ENCODE measurements around the gene WDPCP. TPM values are rescaled to one million over a fixed set of nuclear protein-coding genes. Genes with fewer than 3 reads are reported as not detected.

Gene WDPCP
- total and polyA plus RNA-seq, 2 of the 13 experiments (the other 11 are each of a cell fraction or from before 2014, with no cell fraction given) = 2.9 to 5.2 TPM

- no peak overlapping the region for H3K4me3 ChIP-seq (replicated peaks in 1 of 3; ENCODE audit: insufficient read depth in 1 of 3, low read depth in 2 of 3, low read length in 3 of 3)
- CTCF ChIA-PET (ENCODE audit: low intra/inter-chr PET ratio, low total read pairs) = no interaction called here
- H3K27ac ChIP-seq (ENCODE audit: extremely low read length, insufficient read depth, low read length) = no peak overlapping the region
- intact Hi-C loops (cut with micrococcal nuclease; ENCODE audit: unreplicated experiment) (no loop called here), in situ Hi-C loops (cut with HindIII; ENCODE audit: extremely low pct_ligation_motif_present, low pct_unique_long_range_greater_than_20kb) (no loop called here)
- peaks cover 7% of the 10 kb centered on the region; the same call in 1 of the 2 replicates for H3K9me3 ChIP-seq (ENCODE audit: low read length)
- H3K27me3 ChIP-seq (ENCODE audit: control insufficient read depth in 1 of 2, insufficient read depth in 2 of 2, low read length in 2 of 2) = no peaks in the 10 kb centered on the region
- TF ChIP-seq YEATS4 (CRISPR knock-in tag; IDR thresholded peaks at IDR 0.05; ENCODE audit: borderline replicate concordance) = no peak
- no peak for TF ChIP-seq ZNF740 (CRISPR knock-in tag; IDR thresholded peaks at IDR 0.05)
- no peak for TF ChIP-seq ZNF256 (CRISPR knock-in tag; conservative IDR thresholded peaks at IDR 0.05)
- no peak for TF ChIP-seq MEIS2 (CRISPR knock-in tag; IDR thresholded peaks at IDR 0.05)
- no peak for TF ChIP-seq ZBTB7A (CRISPR knock-in tag; IDR thresholded peaks at IDR 0.05)
- no peak for TF ChIP-seq HIVEP1 (CRISPR knock-in tag; IDR thresholded peaks at IDR 0.05)
- TF ChIP-seq CBX2 (IDR thresholded peaks at IDR 0.05; ENCODE audit: low read depth, low read length) = no peak
- TF ChIP-seq CBX2 (CRISPR knock-in tag; IDR thresholded peaks at IDR 0.05; ENCODE audit: low read depth) = no peak
- no peak for TF ChIP-seq MYC (CRISPR knock-in tag; IDR thresholded peaks at IDR 0.05; ENCODE audit: borderline replicate concordance)
- no peak for TF ChIP-seq MYNN (CRISPR knock-in tag; IDR thresholded peaks at IDR 0.05; ENCODE audit: low read depth)
- no peak for TF ChIP-seq ZNF547 (CRISPR knock-in tag; IDR thresholded peaks at IDR 0.05)
- TF ChIP-seq ZFX (CRISPR knock-in tag; IDR thresholded peaks at IDR 0.05; ENCODE audit: low read depth) = no peak
- TF ChIP-seq ZNF335 (CRISPR knock-in tag; IDR thresholded peaks at IDR 0.05) = no peak
- no peak for TF ChIP-seq FOXA1 (IDR thresholded peaks at IDR 0.05)
- TF ChIP-seq FOXA1 (CRISPR knock-in tag; IDR thresholded peaks at IDR 0.05) = no peak
- TF ChIP-seq ARID5B (CRISPR knock-in tag; IDR thresholded peaks at IDR 0.05) = no peak
- H3K4me2 ChIP-seq (ENCODE audit: low read depth, low read length) = no peak overlapping the region
- no peak overlapping the region for H3K9ac ChIP-seq (ENCODE audit: insufficient read depth, low read depth, low read length)
- no peaks in the 10 kb centered on the region for H3K4me1 ChIP-seq (ENCODE audit: insufficient read depth, low read length)
- H4K20me1 ChIP-seq (ENCODE audit: insufficient read depth, low read length) = no peaks in the 10 kb centered on the region
- POLR2A ChIA-PET = no interaction called here
- FAIRE-seq (no peak), ATAC-seq (no peak), DNase-seq (ENCODE audit: low spot score) (no peak)
- H2AFZ ChIP-seq (ENCODE audit: low read length) = no peak overlapping the region
- BruUV-seq (replicated peaks) = no TSS peak
- no peaks in the 10 kb centered on the region for H3K79me2 ChIP-seq (ENCODE audit: insufficient read depth, low read length)
- no peaks in the 10 kb centered on the region for H3K36me3 ChIP-seq (replicated peaks in 1 of 2; ENCODE audit: control insufficient read depth in 1 of 2, insufficient read depth in 2 of 2, low read length in 2 of 2)
These were observed 241.9 kb downstream of the WDPCP start for GRCh38 chr2:63346411-63346810.

Measured in HepG2 (cell line).